HG03097 (cell line): Measurements from ENCODE around the gene MAN1C1.

Experiments used
- ATAC-seq: cut with Tn5 transposase; IDR thresholded peaks from one replicate; pipeline ENCODE4 v1.9.1; 2021; ENCODE audit not compliant: unreplicated experiment, low FRiP score

The MAN1C1 gene

GRCh38 chr1:25821630-25822091, 205.1 kb downstream of the MAN1C1 start:
- no peak for ATAC-seq

- no peak for ATAC-seq
Observed at GRCh38 chr1:25825605-25826004, 209.0 kb downstream of the MAN1C1 start.

GRCh38 chr1:25826571-25826970, 210.0 kb downstream of the MAN1C1 start:
- no peak for ATAC-seq

- no peak for ATAC-seq
Observed at GRCh38 chr1:25828491-25828890, 211.9 kb downstream of the MAN1C1 start.

- no peak for ATAC-seq
Observed at GRCh38 chr1:25829046-25829445, 212.5 kb downstream of the MAN1C1 start.

- no peak for ATAC-seq
Observed at GRCh38 chr1:25831569-25832196, 215.1 kb downstream of the MAN1C1 start.

GRCh38 chr1:25832336-25833037, 215.9 kb downstream of the MAN1C1 start:
- no peak for ATAC-seq

- ATAC-seq: no peak
Observed at GRCh38 chr1:25833158-25833557, 216.6 kb downstream of the MAN1C1 start.
